Ascending aorta (tissue), 2 donors: Measurements from ENCODE around the gene NOC4L. TPM values are rescaled to one million over a fixed set of nuclear protein-coding genes. Genes with fewer than 3 reads are reported as not detected.

ENCODE experiments used
- DNase-seq, 2 donors: peaks; one replicate each; pipeline ENCODE4 v3.0.0-alpha.2; 2019; ENCODE audit warnings: low spot score in 2 of 2
- H3K27ac ChIP-seq, 2 donors: fragments of 200-600 bp; sonication (generic); one replicate each; pipeline ENCODE4 v1.5.1; 2016 to 2017; ENCODE audit warnings: mild to moderate bottlenecking in 1 of 2
- H3K27me3 ChIP-seq: fragments of 200-600 bp; sonication (generic); one replicate; pipeline ENCODE4 v1.5.1; 2017
- H3K36me3 ChIP-seq, 2 donors: fragments of 200-600 bp; sonication (generic); one replicate each; pipeline ENCODE4 v1.5.1; 2016
- H3K4me1 ChIP-seq, 2 donors: fragments of 200-600 bp; sonication (generic); one replicate each; pipeline ENCODE4 v1.5.1; 2016 to 2017; ENCODE audit warnings: mild to moderate bottlenecking in 1 of 2
- H3K4me3 ChIP-seq, 2 donors: fragments of 200-600 bp; sonication (generic); one replicate each; pipeline ENCODE4 v1.5.1; 2016 to 2017; ENCODE audit warnings: mild to moderate bottlenecking in 1 of 2
- H3K9me3 ChIP-seq, 2 donors: fragments of 200-600 bp; sonication (generic); one replicate each; pipeline ENCODE4 v1.5.1; 2016
- CTCF ChIP-seq, 3 experiments: fragments of 200-600 bp in 2 of 3; fragments of 450-650 bp in 1 of 3; sonication (generic) in 2 of 3; IDR thresholded peaks; one replicate each; pipeline ENCODE4 v1.5.1; 2016 to 2019; ENCODE audit warnings: antibody characterized with exemption in 3 of 3, mild to moderate bottlenecking in 1 of 3, moderate library complexity in 1 of 3
- intact Hi-C: fragments of 100-400 bp; cut with DNase I; formaldehyde crosslinking; loops from one replicate; pipeline ENCODE4 v1.15.1; 2023
- total RNA-seq: library from RNA; depleted of rRNA; stranded (reverse); fragments of >200 nt; gene quantifications from one replicate; pipeline ENCODE4 v1.1.0, GENCODE V29; 2016

NOC4L gene
- total RNA-seq, 1 donor from 2014 or later, result 9.2 TPM

- Histone ChIP-seq H3K4me3 (no peak overlapping the region), H3K27ac (no peak overlapping the region), H3K9me3 (peaks cover 0 to 6% of the 10 kb centered on the region in 2 donors), H3K27me3 (no peaks in the 10 kb centered on the region), H3K4me1 (no peaks in the 10 kb centered on the region), H3K36me3 (no peaks in the 10 kb centered on the region)
- DNase-seq, result no peak
- TF ChIP-seq CTCF (IDR thresholded peaks at IDR 0.05), result no peak
- intact Hi-C loops, result no loop called here
These were observed 36.6 kb downstream of the NOC4L start for GRCh38 chr12:132180648-132181546.

- Histone ChIP-seq H3K27me3 (no peaks in the 10 kb centered on the region), H3K4me1 (no peaks in the 10 kb centered on the region), H3K36me3 (no peaks in the 10 kb centered on the region), H3K9me3 (peaks cover 4 to 12% of the 10 kb centered on the region in 2 donors), H3K27ac (no peak overlapping the region), H3K4me3 (no peak overlapping the region)
- no peak for DNase-seq
- no peak for TF ChIP-seq CTCF (IDR thresholded peaks at IDR 0.05)
- intact Hi-C loops, result no loop called here
These were observed 37.4 kb downstream of the NOC4L start for GRCh38 chr12:132181570-132182200.

- H3K9me3 ChIP-seq, result peaks cover 9 to 18% of the 10 kb centered on the region in 2 donors
- no peak overlapping the region for H3K4me3 ChIP-seq
- intact Hi-C loops, result no loop called here
- no peaks in the 10 kb centered on the region for H3K27me3 ChIP-seq
- no peak for DNase-seq
- no peaks in the 10 kb centered on the region for H3K36me3 ChIP-seq
- no peaks in the 10 kb centered on the region for H3K4me1 ChIP-seq
- TF ChIP-seq CTCF (IDR thresholded peaks at IDR 0.05), result no peak
- no peak overlapping the region for H3K27ac ChIP-seq
These were observed 38.0 kb downstream of the NOC4L start for GRCh38 chr12:132182206-132182710.

- H3K27me3 ChIP-seq, result no peaks in the 10 kb centered on the region
- H3K27ac ChIP-seq, result no peak overlapping the region
- intact Hi-C loops, result no loop called here
- H3K4me1 ChIP-seq, result no peaks in the 10 kb centered on the region
- DNase-seq, result no peak
- TF ChIP-seq CTCF (IDR thresholded peaks at IDR 0.05), result no peak
- no peaks in the 10 kb centered on the region for H3K36me3 ChIP-seq
- H3K4me3 ChIP-seq, result no peak overlapping the region
- H3K9me3 ChIP-seq, result peaks cover 10 to 23% of the 10 kb centered on the region in 2 donors
These were observed 38.6 kb downstream of the NOC4L start for GRCh38 chr12:132182711-132183365.

GRCh38 chr12:132185705-132186104 lies 41.4 kb downstream of the NOC4L start:
- no peaks in the 10 kb centered on the region for H3K36me3 ChIP-seq
- H3K4me1 ChIP-seq, result peaks cover 7% of the 10 kb centered on the region in 2 donors
- DNase-seq, result no peak
- no peak overlapping the region for H3K27ac ChIP-seq
- intact Hi-C loops, result no loop called here
- TF ChIP-seq CTCF (IDR thresholded peaks at IDR 0.05), result no peak
- H3K27me3 ChIP-seq, result no peaks in the 10 kb centered on the region
- H3K9me3 ChIP-seq, result peaks cover 10 to 23% of the 10 kb centered on the region in 2 donors
- peak overlapping the region in 1 of 2 donors; percentile 2 for H3K4me3 ChIP-seq
